Measurements from ENCODE around the gene CNFN. TPM values are rescaled to one million over a fixed set of nuclear protein-coding genes. Genes with fewer than 3 reads are reported as not detected.

The CNFN gene
- polyA plus RNA-seq, 2 of the 4 experiments (the other 2 are of a cell fraction): 5.1 to 33.2 TPM

DNA sequence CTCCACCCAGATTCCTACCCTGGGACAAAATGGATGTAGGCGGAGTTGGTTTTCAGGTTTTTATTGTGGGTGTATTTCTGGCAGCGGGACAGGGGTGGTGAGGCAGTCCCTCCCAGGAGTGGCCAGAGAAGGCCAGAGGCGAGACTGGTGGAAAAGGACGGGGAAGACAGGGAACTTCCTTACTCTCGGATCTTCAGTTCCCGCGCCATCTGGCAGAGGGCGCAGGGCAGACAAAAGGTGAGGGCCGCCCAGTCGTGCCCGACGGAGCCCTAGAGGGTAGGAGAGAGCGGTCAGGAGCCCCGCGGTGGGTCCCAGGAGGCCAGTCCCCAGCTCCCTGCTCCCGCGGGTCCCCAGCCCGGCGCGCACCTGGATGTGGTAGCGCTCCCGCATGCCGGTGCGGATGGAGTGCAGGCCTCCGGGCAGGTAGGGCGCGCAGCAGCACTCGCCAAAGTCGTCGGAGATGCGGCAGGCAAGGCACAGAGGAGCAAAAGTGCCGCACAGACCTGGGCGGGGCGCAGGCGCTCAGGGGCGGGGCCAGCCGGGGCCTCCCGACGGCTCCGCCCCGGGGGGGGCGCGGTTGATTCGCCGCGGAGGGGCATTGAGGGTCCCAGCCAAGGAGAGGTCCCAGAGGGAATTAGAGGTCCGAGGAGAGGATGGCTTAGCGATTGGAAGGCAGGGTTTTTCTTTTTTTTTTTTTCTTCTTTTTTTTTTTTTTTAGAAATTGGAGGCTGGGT is 3.0 kb downstream of the CNFN start:
- ChIA-PET POLR2A (interaction anchor here (0.6 to 3.7 kb wide), 2 partner anchors 10 to 574 kb away, joined by 8 to 29 read pairs; no protein-coding TSS in a partner anchor), CTCF (interaction anchor here (0.8 to 14.1 kb wide), 19 partner anchors 8 to 152 kb away, joined by 3 to 288 read pairs (median 5); no protein-coding TSS in a partner anchor)
- H3K9me3 ChIP-seq: no peaks in the 10 kb centered on the region
- under 1% methylated on average over 48 of the region's 48 CpGs for WGBS (ENCODE audit: missing lambda C conversion rate)
- FAIRE-seq: peak; percentile 96
- TF ChIP-seq MAX (IDR thresholded peaks at IDR 0.05) (peak; percentile 89), HOXB13 (CRISPR knock-in tag; IDR thresholded peaks at IDR 0.05; ENCODE audit: low read depth) (no peak), GATA3 (IDR thresholded peaks at IDR 0.05; ENCODE audit: borderline replicate concordance) (0 out of 2 replicates have a peak, but pooled peaks have one; percentile 16), POLR2A (IDR thresholded peaks at IDR 0.05; ENCODE audit: low read length) (peak; percentile 98), HOXA7 (CRISPR knock-in tag; IDR thresholded peaks at IDR 0.05) (no peak), RCOR1 (IDR thresholded peaks at IDR 0.05; ENCODE audit: low read depth, low read length) (no peak), MAFK (IDR thresholded peaks at IDR 0.05; ENCODE audit: partially characterized antibody) (no peak), BHLHE40 (IDR thresholded peaks at IDR 0.05; ENCODE audit: low read depth, low read length) (0 out of 2 replicates have a peak, but pooled peaks have one; percentile 4), ESRRA (IDR thresholded peaks at IDR 0.05; ENCODE audit: borderline replicate concordance, low read length) (no peak), PHF8 (IDR thresholded peaks at IDR 0.05; ENCODE audit: borderline replicate concordance, low read depth) (peak; percentile 90), HEYL (CRISPR knock-in tag; IDR thresholded peaks at IDR 0.05) (no peak), SMC3 (IDR thresholded peaks at IDR 0.05) (peak; percentile 83), ZNF302 (CRISPR knock-in tag; IDR thresholded peaks at IDR 0.05) (no peak), KDM5A (IDR thresholded peaks at IDR 0.05) (no peak), NFE2L2 (conservative IDR thresholded peaks at IDR 0.05; ENCODE audit: low read length) (no peak), HMGXB4 (CRISPR knock-in tag; IDR thresholded peaks at IDR 0.05; ENCODE audit: borderline replicate concordance) (no peak; the same call in 1 of the 2 replicates), RAD21 (conservative IDR thresholded peaks at IDR 0.05 in 1 of 2, IDR thresholded peaks at IDR 0.05 in 1 of 2) (peak; percentile 56 to 74), CEBPB (IDR thresholded peaks at IDR 0.05) (no peak), E2F6 (IDR thresholded peaks at IDR 0.05; ENCODE audit: borderline replicate concordance, low read depth) (peak; percentile 90), JUN (IDR thresholded peaks at IDR 0.05) (peak; percentile 96 to 97), ZFP36 (IDR thresholded peaks at IDR 0.05; ENCODE audit: borderline replicate concordance, partially characterized antibody) (peak; percentile 16), TP53 (CRISPR knock-in tag; IDR thresholded peaks at IDR 0.05) (no peak)
- TF ChIP-seq, protein P1, sequence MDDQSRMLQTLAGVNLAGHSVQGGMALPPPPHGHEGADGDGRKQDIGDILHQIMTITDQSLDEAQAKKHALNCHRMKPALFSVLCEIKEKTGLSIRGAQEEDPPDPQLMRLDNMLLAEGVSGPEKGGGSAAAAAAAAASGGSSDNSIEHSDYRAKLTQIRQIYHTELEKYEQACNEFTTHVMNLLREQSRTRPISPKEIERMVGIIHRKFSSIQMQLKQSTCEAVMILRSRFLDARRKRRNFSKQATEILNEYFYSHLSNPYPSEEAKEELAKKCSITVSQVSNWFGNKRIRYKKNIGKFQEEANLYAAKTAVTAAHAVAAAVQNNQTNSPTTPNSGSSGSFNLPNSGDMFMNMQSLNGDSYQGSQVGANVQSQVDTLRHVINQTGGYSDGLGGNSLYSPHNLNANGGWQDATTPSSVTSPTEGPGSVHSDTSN (IDR thresholded peaks at IDR 0.05): peak; percentile 65
- TF ChIP-seq, protein P2, sequence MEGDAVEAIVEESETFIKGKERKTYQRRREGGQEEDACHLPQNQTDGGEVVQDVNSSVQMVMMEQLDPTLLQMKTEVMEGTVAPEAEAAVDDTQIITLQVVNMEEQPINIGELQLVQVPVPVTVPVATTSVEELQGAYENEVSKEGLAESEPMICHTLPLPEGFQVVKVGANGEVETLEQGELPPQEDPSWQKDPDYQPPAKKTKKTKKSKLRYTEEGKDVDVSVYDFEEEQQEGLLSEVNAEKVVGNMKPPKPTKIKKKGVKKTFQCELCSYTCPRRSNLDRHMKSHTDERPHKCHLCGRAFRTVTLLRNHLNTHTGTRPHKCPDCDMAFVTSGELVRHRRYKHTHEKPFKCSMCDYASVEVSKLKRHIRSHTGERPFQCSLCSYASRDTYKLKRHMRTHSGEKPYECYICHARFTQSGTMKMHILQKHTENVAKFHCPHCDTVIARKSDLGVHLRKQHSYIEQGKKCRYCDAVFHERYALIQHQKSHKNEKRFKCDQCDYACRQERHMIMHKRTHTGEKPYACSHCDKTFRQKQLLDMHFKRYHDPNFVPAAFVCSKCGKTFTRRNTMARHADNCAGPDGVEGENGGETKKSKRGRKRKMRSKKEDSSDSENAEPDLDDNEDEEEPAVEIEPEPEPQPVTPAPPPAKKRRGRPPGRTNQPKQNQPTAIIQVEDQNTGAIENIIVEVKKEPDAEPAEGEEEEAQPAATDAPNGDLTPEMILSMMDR (IDR thresholded peaks at IDR 0.05): peak; percentile 93
- TF ChIP-seq, protein P3, sequence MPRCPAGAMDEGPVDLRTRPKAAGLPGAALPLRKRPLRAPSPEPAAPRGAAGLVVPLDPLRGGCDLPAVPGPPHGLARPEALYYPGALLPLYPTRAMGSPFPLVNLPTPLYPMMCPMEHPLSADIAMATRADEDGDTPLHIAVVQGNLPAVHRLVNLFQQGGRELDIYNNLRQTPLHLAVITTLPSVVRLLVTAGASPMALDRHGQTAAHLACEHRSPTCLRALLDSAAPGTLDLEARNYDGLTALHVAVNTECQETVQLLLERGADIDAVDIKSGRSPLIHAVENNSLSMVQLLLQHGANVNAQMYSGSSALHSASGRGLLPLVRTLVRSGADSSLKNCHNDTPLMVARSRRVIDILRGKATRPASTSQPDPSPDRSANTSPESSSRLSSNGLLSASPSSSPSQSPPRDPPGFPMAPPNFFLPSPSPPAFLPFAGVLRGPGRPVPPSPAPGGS (IDR thresholded peaks at IDR 0.05): peak; percentile 97; the same call in 2 of the 3 replicates
- TF ChIP-seq, protein P4, sequence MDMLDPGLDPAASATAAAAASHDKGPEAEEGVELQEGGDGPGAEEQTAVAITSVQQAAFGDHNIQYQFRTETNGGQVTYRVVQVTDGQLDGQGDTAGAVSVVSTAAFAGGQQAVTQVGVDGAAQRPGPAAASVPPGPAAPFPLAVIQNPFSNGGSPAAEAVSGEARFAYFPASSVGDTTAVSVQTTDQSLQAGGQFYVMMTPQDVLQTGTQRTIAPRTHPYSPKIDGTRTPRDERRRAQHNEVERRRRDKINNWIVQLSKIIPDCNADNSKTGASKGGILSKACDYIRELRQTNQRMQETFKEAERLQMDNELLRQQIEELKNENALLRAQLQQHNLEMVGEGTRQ (IDR thresholded peaks at IDR 0.05): no peak
- peaks cover 9% of the 10 kb centered on the region; the same call in 2 of the 3 replicates for H3K4me1 ChIP-seq
- DNase-seq (ENCODE audit: low read depth in 1 of 2, low spot score in 1 of 2): peak; percentile 95 to 100
- H3K4me2 ChIP-seq: peak overlapping the region; percentile 68
- ATAC-seq: peak; percentile 92 to 97
- H3K4me3 ChIP-seq: peak overlapping the region; percentile 49
- peak overlapping the region; percentile 80 to 86 for H3K27ac ChIP-seq
